Bronchial epithelial cell (primary cell): ENCODE data around the gene GNG2. TPM values are rescaled to one million over a fixed set of nuclear protein-coding genes. Genes with fewer than 3 reads are reported as not detected.

ENCODE experiments used
- DNase-seq: peaks from one replicate; pipeline ENCODE4 v3.0.0-alpha.2; 2010; ENCODE audit warnings: low read depth
- FAIRE-seq: peaks from 2 replicates; lab custom pipeline; 2011; peaks lifted over from hg19 to GRCh38; lab: Jason Lieb, UNC
- H3K27me3 ChIP-seq: 2 replicates; pipeline ENCODE4 v1.5.1; 2011; ENCODE audit warnings: low read length; ENCODE audit not compliant: control insufficient read depth, insufficient read depth
- H3K36me3 ChIP-seq: 2 replicates; pipeline ENCODE4 v1.5.1; 2011; ENCODE audit warnings: low read length; ENCODE audit not compliant: control insufficient read depth, insufficient read depth
- H3K4me3 ChIP-seq: 2 replicates; pipeline ENCODE4 v1.5.1; 2011; ENCODE audit warnings: mild to moderate bottlenecking, low read depth, low read length, control low read depth
- total RNA-seq: library from RNA; depleted of rRNA; stranded (reverse); fragments of >200 nt; gene quantifications from 2 replicates; pipeline ENCODE4 v1.2.1, GENCODE V29; 2014
- TF ChIP-seq, protein P1 (sequence below): IDR thresholded peaks from 2 replicates; pipeline ENCODE4 v1.5.1; 2011; ENCODE audit warnings: mild to moderate bottlenecking, moderate library complexity, low read length, control low read depth, inconsistent platforms; ENCODE audit not compliant: insufficient read depth, severe bottlenecking

The GNG2 gene
- total RNA-seq, 1 donor from 2014 or later, result not detected

DNA sequence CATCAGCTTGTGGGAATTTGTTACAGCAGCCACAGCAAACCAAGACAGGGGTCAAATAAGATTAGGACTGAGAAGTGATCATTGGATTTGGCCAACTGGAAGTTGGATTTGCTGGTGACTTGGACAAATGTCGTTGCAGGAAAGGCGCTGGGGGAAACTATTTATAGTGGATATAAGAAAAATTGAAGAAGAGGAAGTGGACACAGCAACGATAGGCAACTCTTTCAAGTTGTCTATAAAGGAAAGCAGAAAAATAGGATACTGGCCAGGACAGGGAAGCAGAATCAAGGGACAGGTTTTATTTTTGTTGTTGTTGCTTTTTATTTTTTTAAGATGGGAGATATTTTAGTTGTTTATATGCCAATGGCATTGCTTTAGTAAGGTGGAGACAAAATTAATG is 72.8 kb downstream of the GNG2 start:
- Histone ChIP-seq H3K36me3 (no peaks in the 10 kb centered on the region), H3K4me3 (no peak overlapping the region), H3K27me3 (no peaks in the 10 kb centered on the region)
- TF ChIP-seq, protein P1, sequence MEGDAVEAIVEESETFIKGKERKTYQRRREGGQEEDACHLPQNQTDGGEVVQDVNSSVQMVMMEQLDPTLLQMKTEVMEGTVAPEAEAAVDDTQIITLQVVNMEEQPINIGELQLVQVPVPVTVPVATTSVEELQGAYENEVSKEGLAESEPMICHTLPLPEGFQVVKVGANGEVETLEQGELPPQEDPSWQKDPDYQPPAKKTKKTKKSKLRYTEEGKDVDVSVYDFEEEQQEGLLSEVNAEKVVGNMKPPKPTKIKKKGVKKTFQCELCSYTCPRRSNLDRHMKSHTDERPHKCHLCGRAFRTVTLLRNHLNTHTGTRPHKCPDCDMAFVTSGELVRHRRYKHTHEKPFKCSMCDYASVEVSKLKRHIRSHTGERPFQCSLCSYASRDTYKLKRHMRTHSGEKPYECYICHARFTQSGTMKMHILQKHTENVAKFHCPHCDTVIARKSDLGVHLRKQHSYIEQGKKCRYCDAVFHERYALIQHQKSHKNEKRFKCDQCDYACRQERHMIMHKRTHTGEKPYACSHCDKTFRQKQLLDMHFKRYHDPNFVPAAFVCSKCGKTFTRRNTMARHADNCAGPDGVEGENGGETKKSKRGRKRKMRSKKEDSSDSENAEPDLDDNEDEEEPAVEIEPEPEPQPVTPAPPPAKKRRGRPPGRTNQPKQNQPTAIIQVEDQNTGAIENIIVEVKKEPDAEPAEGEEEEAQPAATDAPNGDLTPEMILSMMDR, result no peak
- DNase-seq, result no peak
- no peak for FAIRE-seq

- TF ChIP-seq, protein P1, result no peak
- no peak for DNase-seq
- Histone ChIP-seq H3K36me3 (no peaks in the 10 kb centered on the region), H3K4me3 (no peak overlapping the region), H3K27me3 (no peaks in the 10 kb centered on the region)
- FAIRE-seq, result no peak
Observed at GRCh38 chr14:51938137-51938536, 77.7 kb downstream of the GNG2 start.

GRCh38 chr14:51938821-51939220 is 78.4 kb downstream of the GNG2 start:
- TF ChIP-seq, protein P1, result no peak
- no peaks in the 10 kb centered on the region for H3K36me3 ChIP-seq
- DNase-seq, result no peak
- H3K27me3 ChIP-seq, result no peaks in the 10 kb centered on the region
- no peak for FAIRE-seq
- H3K4me3 ChIP-seq, result no peak overlapping the region

- FAIRE-seq (no peak), DNase-seq (no peak)
- H3K36me3 ChIP-seq, result no peaks in the 10 kb centered on the region
- H3K27me3 ChIP-seq, result no peaks in the 10 kb centered on the region
- TF ChIP-seq, protein P1, result no peak
- H3K4me3 ChIP-seq, result no peak overlapping the region
Observed at GRCh38 chr14:51939226-51939625, 78.8 kb downstream of the GNG2 start.

- FAIRE-seq (no peak), DNase-seq (no peak)
- Histone ChIP-seq H3K27me3 (no peaks in the 10 kb centered on the region), H3K4me3 (no peak overlapping the region), H3K36me3 (no peaks in the 10 kb centered on the region)
- TF ChIP-seq, protein P1, result no peak
Observed at GRCh38 chr14:51939755-51940301, 79.4 kb downstream of the GNG2 start.

DNA sequence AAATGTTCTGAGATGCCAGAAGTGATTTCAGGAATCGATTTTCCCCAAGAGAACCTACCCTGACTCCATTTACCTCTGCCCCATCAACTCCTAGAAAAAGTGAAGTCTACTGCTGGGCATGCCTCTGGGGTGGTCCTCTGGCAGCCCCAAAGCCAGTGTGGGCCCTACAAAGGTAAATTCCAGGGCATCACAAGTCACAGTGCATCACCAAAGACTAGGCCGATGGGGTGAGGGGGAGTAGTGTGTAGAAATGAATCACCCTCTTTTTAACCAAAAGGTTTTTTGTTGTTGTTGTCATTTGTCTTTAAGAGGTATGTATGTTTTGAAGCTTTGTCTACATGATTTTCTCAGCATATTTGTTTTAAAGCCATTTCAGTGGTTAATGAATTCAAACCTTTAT is 82.6 kb downstream of the GNG2 start:
- TF ChIP-seq, protein P1, result no peak
- Histone ChIP-seq H3K27me3 (no peaks in the 10 kb centered on the region), H3K36me3 (no peaks in the 10 kb centered on the region), H3K4me3 (no peak overlapping the region)
- FAIRE-seq, result no peak
- no peak for DNase-seq
